ENCODE measurements around the gene FOXO6.

FOXO6 gene

GRCh38 chr1:41360786-41361494 is at the start of gene FOXO6:
FOXO6 (plus strand) TSS chr1:41361434.
- in situ Hi-C loops (cut with MboI; ENCODE audit: low sequenced_read_pairs): no loop called here

GRCh38 chr1:41312991-41313645 is 48.1 kb upstream of the FOXO6 start:
- in situ Hi-C loops (cut with MboI; ENCODE audit: low sequenced_read_pairs): no loop called here

GRCh38 chr1:41313661-41314131 is 47.5 kb upstream of the FOXO6 start:
- in situ Hi-C loops (cut with MboI; ENCODE audit: low sequenced_read_pairs): no loop called here

- in situ Hi-C loops (cut with MboI; ENCODE audit: low sequenced_read_pairs): no loop called here
Observed at GRCh38 chr1:41314376-41315145, 46.7 kb upstream of the FOXO6 start.

- in situ Hi-C loops (cut with MboI; ENCODE audit: low sequenced_read_pairs): no loop called here
Observed at GRCh38 chr1:41315146-41315822, 46.0 kb upstream of the FOXO6 start.

- in situ Hi-C loops (cut with MboI; ENCODE audit: low sequenced_read_pairs): no loop called here
Observed at GRCh38 chr1:41315871-41316270, 45.4 kb upstream of the FOXO6 start.

- in situ Hi-C loops (cut with MboI; ENCODE audit: low sequenced_read_pairs): no loop called here
Observed at GRCh38 chr1:41317361-41317760, 43.9 kb upstream of the FOXO6 start.

- in situ Hi-C loops (cut with MboI; ENCODE audit: low sequenced_read_pairs): no loop called here
Observed at GRCh38 chr1:41318135-41318534, 43.1 kb upstream of the FOXO6 start.

GRCh38 chr1:41319106-41319755 is 42.0 kb upstream of the FOXO6 start:
- in situ Hi-C loops (cut with MboI; ENCODE audit: low sequenced_read_pairs): no loop called here

- in situ Hi-C loops (cut with MboI; ENCODE audit: low sequenced_read_pairs): loop anchor here (10.0 kb wide), 1 partner anchor 95 kb away; no protein-coding TSS in a partner anchor
Observed at GRCh38 chr1:41319807-41320711, 41.2 kb upstream of the FOXO6 start.

- in situ Hi-C loops (cut with MboI; ENCODE audit: low sequenced_read_pairs): loop anchor here (10.0 kb wide), 1 partner anchor 94 kb away; no protein-coding TSS in a partner anchor
Observed at GRCh38 chr1:41320895-41321676, 40.1 kb upstream of the FOXO6 start.

GRCh38 chr1:41322101-41322661 is 39.1 kb upstream of the FOXO6 start:
- in situ Hi-C loops (cut with MboI; ENCODE audit: low sequenced_read_pairs): loop anchor here (10.0 kb wide), 1 partner anchor 93 kb away; no protein-coding TSS in a partner anchor

GRCh38 chr1:41322835-41323234 is 38.4 kb upstream of the FOXO6 start:
- in situ Hi-C loops (cut with MboI; ENCODE audit: low sequenced_read_pairs): loop anchor here (10.0 kb wide), 1 partner anchor 92 kb away; no protein-coding TSS in a partner anchor

- in situ Hi-C loops (cut with MboI; ENCODE audit: low sequenced_read_pairs): loop anchor here (10.0 kb wide), 1 partner anchor 92 kb away; no protein-coding TSS in a partner anchor
Observed at GRCh38 chr1:41323243-41323642, 38.0 kb upstream of the FOXO6 start.

GRCh38 chr1:41325801-41326200 is 35.4 kb upstream of the FOXO6 start:
- in situ Hi-C loops (cut with MboI; ENCODE audit: low sequenced_read_pairs): loop anchor here (10.0 kb wide), 1 partner anchor 89 kb away; no protein-coding TSS in a partner anchor

- in situ Hi-C loops (cut with MboI; ENCODE audit: low sequenced_read_pairs): loop anchor here (10.0 kb wide), 1 partner anchor 87 kb away; no protein-coding TSS in a partner anchor
Observed at GRCh38 chr1:41327383-41327999, 33.7 kb upstream of the FOXO6 start.

- in situ Hi-C loops (cut with MboI; ENCODE audit: low sequenced_read_pairs): loop anchor here (10.0 kb wide), 1 partner anchor 87 kb away; no protein-coding TSS in a partner anchor
Observed at GRCh38 chr1:41328001-41328615, 33.1 kb upstream of the FOXO6 start.

Measured in HL-60/S4 treated with phorbol 12-myristate 13-acetate at 8.2 ng/mL for 4 days and 3 days (cell line).